Fibroblast of skin of right quadriceps (primary cell): ENCODE results near the gene AKAP13.

ENCODE experiments used
- DNase-seq: peaks from one replicate; pipeline ENCODE4 v3.0.0-alpha.2; 2013

AKAP13 gene

GRCh38 chr15:85688711-85689110 is 308.3 kb downstream of the AKAP13 start:
- no peak for DNase-seq

- peak; percentile 44 for DNase-seq
Measured at GRCh38 chr15:85689729-85690128, 309.3 kb downstream of the AKAP13 start.

- no peak for DNase-seq
Measured at GRCh38 chr15:85690561-85691231, 310.3 kb downstream of the AKAP13 start.

GRCh38 chr15:85691350-85692240 is 311.2 kb downstream of the AKAP13 start:
- DNase-seq = no peak

GRCh38 chr15:85692321-85692720 is 311.9 kb downstream of the AKAP13 start:
- DNase-seq = no peak

GRCh38 chr15:85692873-85693272 is 312.5 kb downstream of the AKAP13 start:
- DNase-seq = no peak

GRCh38 chr15:85693277-85693676 is 312.9 kb downstream of the AKAP13 start:
- DNase-seq = no peak

- no peak for DNase-seq
Measured at GRCh38 chr15:85694091-85694490, 313.7 kb downstream of the AKAP13 start.

- DNase-seq = no peak
Measured at GRCh38 chr15:85700767-85701166, 320.4 kb downstream of the AKAP13 start.

GRCh38 chr15:85702321-85703101 is 322.1 kb downstream of the AKAP13 start:
- DNase-seq = no peak

- DNase-seq = no peak
Measured at GRCh38 chr15:85704066-85704465, 323.7 kb downstream of the AKAP13 start.

- no peak for DNase-seq
Measured at GRCh38 chr15:85704720-85705429, 324.5 kb downstream of the AKAP13 start.

- no peak for DNase-seq
Measured at GRCh38 chr15:85706779-85707518, 326.5 kb downstream of the AKAP13 start.

- no peak for DNase-seq
Measured at GRCh38 chr15:85707519-85708338, 327.3 kb downstream of the AKAP13 start.

- DNase-seq = no peak
Measured at GRCh38 chr15:85708402-85708941, 328.1 kb downstream of the AKAP13 start.

GRCh38 chr15:85709250-85709649 is 328.8 kb downstream of the AKAP13 start:
- no peak for DNase-seq

- no peak for DNase-seq
Measured at GRCh38 chr15:85710340-85710842, 330.0 kb downstream of the AKAP13 start.

GRCh38 chr15:85711580-85712192 is 331.3 kb downstream of the AKAP13 start:
- no peak for DNase-seq

- DNase-seq = no peak
Measured at GRCh38 chr15:85716261-85716660, 335.9 kb downstream of the AKAP13 start.

- no peak for DNase-seq
Measured at GRCh38 chr15:85717212-85717611, 336.8 kb downstream of the AKAP13 start.
